GM12891 (cell line): ENCODE results near the gene STARD13.

Source experiments
- PAX5 ChIP-seq: IDR thresholded peaks from 2 replicates; pipeline ENCODE4 v1.6.1; 2011; ENCODE audit warnings: low read length, moderate library complexity, mild to moderate bottlenecking; ENCODE audit not compliant: insufficient read depth, severe bottlenecking
- POLR2A ChIP-seq: IDR thresholded peaks from 2 replicates; pipeline ENCODE4 v1.6.1; 2011; ENCODE audit warnings: low read depth, low read length, control low read depth
- POLR2AphosphoS5 ChIP-seq: IDR thresholded peaks from 2 replicates; pipeline ENCODE4 v1.6.1; 2011; ENCODE audit warnings: low read depth, low read length, control low read depth
- POU2F2 ChIP-seq: IDR thresholded peaks from 2 replicates; pipeline ENCODE4 v1.6.1; 2011; ENCODE audit warnings: low read depth, mild to moderate bottlenecking, control low read depth, low read length, moderate library complexity
- SPI1 ChIP-seq: IDR thresholded peaks from 2 replicates; pipeline ENCODE4 v1.6.1; 2011; ENCODE audit warnings: low read depth, low read length, control low read depth
- TAF1 ChIP-seq: IDR thresholded peaks from 2 replicates; pipeline ENCODE4 v1.6.1; 2011; ENCODE audit warnings: low read depth, low read length, control low read depth

- no peak for TF ChIP-seq POLR2A
- TF ChIP-seq POLR2AphosphoS5 = no peak
- TF ChIP-seq TAF1 = no peak
- no peak for TF ChIP-seq PAX5
- no peak for TF ChIP-seq SPI1
- TF ChIP-seq POU2F2 = no peak
Measured at GRCh38 chr13:33312150-33312860, 26.8 kb upstream of the STARD13 start.
